HEK293 (cell line): Measurements from ENCODE around the gene PSMB11.

Experiments
- CTCF ChIA-PET: fragments of 350-600 bp; formaldehyde crosslinking; extraction: SDS; loops from one replicate; lab custom pipeline; 2021; ENCODE audit warnings: antibody characterized with exemption; lab: Yijun Ruan, JAX
- POLR2A ChIA-PET: fragments of 300-600 bp; formaldehyde crosslinking; extraction: SDS; loops from one replicate; lab custom pipeline; 2020; ENCODE audit warnings: antibody characterized with exemption, inconsistent platforms; lab: Yijun Ruan, JAX
- H3K27ac ChIP-seq: fragments of 200-500 bp; sonication (Bioruptor generic); 2 replicates; pipeline ENCODE4 v1.5.1; 2014; ENCODE audit warnings: low read depth, low read length, control low read depth, inconsistent platforms; ENCODE audit errors: extremely low read depth
- H3K36me3 ChIP-seq, 2 experiments: fragments of 200-500 bp in 1 of 2; sonication (Bioruptor generic) in 1 of 2; 1 replicate in 1 of 2; 2 replicates in 1 of 2; pipeline ENCODE4 v1.5.1; 2014 to 2017; ENCODE audit warnings: inconsistent platforms in 2 of 2, low read length in 2 of 2; ENCODE audit not compliant: control insufficient read depth in 2 of 2, insufficient read depth in 1 of 2
- H3K4me1 ChIP-seq: fragments of 200-500 bp; sonication (Bioruptor generic); 2 replicates; pipeline ENCODE4 v1.5.1; 2014; ENCODE audit warnings: mild to moderate bottlenecking, low read length, inconsistent platforms; ENCODE audit not compliant: control insufficient read depth, insufficient read depth
- H3K4me3 ChIP-seq: 2 replicates; pipeline ENCODE4 v1.5.1; 2011; ENCODE audit warnings: low read depth, mild to moderate bottlenecking, control low read depth, low read length, moderate library complexity
- H3K9me3 ChIP-seq: fragments of 200-500 bp; sonication (Bioruptor generic); 2 replicates; pipeline ENCODE4 v1.5.1; 2014; ENCODE audit warnings: low read depth, low read length, inconsistent platforms; ENCODE audit not compliant: control insufficient read depth, insufficient read depth
- BCL11A ChIP-seq: fragments of 450-650 bp; formaldehyde crosslinking; IDR thresholded peaks from 2 replicates; pipeline ENCODE4 v1.5.1; 2016; ENCODE audit warnings: low read depth, missing biosample characterization, missing genetic modification characterization
- GFI1B ChIP-seq: fragments of 450-650 bp; formaldehyde crosslinking; IDR thresholded peaks from 2 replicates; pipeline ENCODE4 v1.5.1; 2016; ENCODE audit warnings: missing biosample characterization, missing genetic modification characterization
- KLF17 ChIP-seq: fragments of 450-650 bp; formaldehyde crosslinking; IDR thresholded peaks from 2 replicates; pipeline ENCODE4 v1.5.1; 2016; ENCODE audit warnings: missing biosample characterization, missing genetic modification characterization
- PATZ1 ChIP-seq: fragments of 450-650 bp; formaldehyde crosslinking; IDR thresholded peaks from 2 replicates; pipeline ENCODE4 v1.5.1; 2016; ENCODE audit warnings: missing biosample characterization, missing genetic modification characterization
- SP7 ChIP-seq: fragments of 450-650 bp; formaldehyde crosslinking; IDR thresholded peaks from 2 replicates; pipeline ENCODE4 v1.5.1; 2016; ENCODE audit warnings: missing biosample characterization, missing genetic modification characterization
- ZBTB20 ChIP-seq: fragments of 450-650 bp; formaldehyde crosslinking; IDR thresholded peaks from 2 replicates; pipeline ENCODE4 v1.5.1; 2016; ENCODE audit warnings: missing biosample characterization, missing genetic modification characterization
- ZNF114 ChIP-seq: fragments of 450-650 bp; formaldehyde crosslinking; IDR thresholded peaks from 2 replicates; pipeline ENCODE4 v1.5.0; 2017; ENCODE audit warnings: missing biosample characterization, missing genetic modification characterization
- ZNF157 ChIP-seq: fragments of 450-650 bp; formaldehyde crosslinking; IDR thresholded peaks from 2 replicates; pipeline ENCODE4 v1.5.1; 2016; ENCODE audit warnings: missing biosample characterization, missing genetic modification characterization
- ZNF18 ChIP-seq: fragments of 450-650 bp; formaldehyde crosslinking; IDR thresholded peaks from 2 replicates; pipeline ENCODE4 v1.5.1; 2016; ENCODE audit warnings: missing biosample characterization, missing genetic modification characterization
- ZNF2 ChIP-seq: fragments of 450-650 bp; formaldehyde crosslinking; IDR thresholded peaks from 2 replicates; pipeline ENCODE4 v1.5.1; 2016; ENCODE audit warnings: missing biosample characterization, missing genetic modification characterization
- ZNF239 ChIP-seq: fragments of 450-650 bp; formaldehyde crosslinking; IDR thresholded peaks from 2 replicates; pipeline ENCODE4 v1.5.1; 2016; ENCODE audit warnings: missing biosample characterization, missing genetic modification characterization
- ZNF48 ChIP-seq: fragments of 450-650 bp; formaldehyde crosslinking; IDR thresholded peaks from 2 replicates; pipeline ENCODE4 v1.5.1; 2016; ENCODE audit warnings: missing biosample characterization, missing genetic modification characterization
- ZNF530 ChIP-seq: fragments of 450-650 bp; formaldehyde crosslinking; IDR thresholded peaks from 2 replicates; pipeline ENCODE4 v1.5.1; 2016; ENCODE audit warnings: low read depth, missing biosample characterization, missing genetic modification characterization
- ZNF558 ChIP-seq: fragments of 450-650 bp; formaldehyde crosslinking; IDR thresholded peaks from 2 replicates; pipeline ENCODE4 v1.5.1; 2016; ENCODE audit warnings: missing biosample characterization, missing genetic modification characterization
- ZNF629 ChIP-seq: fragments of 450-650 bp; formaldehyde crosslinking; IDR thresholded peaks from 2 replicates; pipeline ENCODE4 v1.5.1; 2017; ENCODE audit warnings: missing biosample characterization, missing genetic modification characterization
- ZNF692 ChIP-seq: fragments of 450-650 bp; formaldehyde crosslinking; IDR thresholded peaks from 2 replicates; pipeline ENCODE4 v1.5.1; 2016; ENCODE audit warnings: missing biosample characterization, missing genetic modification characterization
- ZNF785 ChIP-seq: fragments of 450-650 bp; formaldehyde crosslinking; IDR thresholded peaks from 2 replicates; pipeline ENCODE4 v1.5.1; 2016; ENCODE audit warnings: missing biosample characterization, missing genetic modification characterization

Gene PSMB11

GRCh38 chr14:23066855-23067744, 25.1 kb downstream of the PSMB11 start:
- peaks cover 35 to 75% of the 10 kb centered on the region in 2 experiments for H3K36me3 ChIP-seq
- no peak overlapping the region; the same call in 1 of the 2 replicates for H3K27ac ChIP-seq
- no peaks in the 10 kb centered on the region for H3K9me3 ChIP-seq
- CTCF ChIA-PET, result interaction anchor here (0.7 to 3.4 kb wide), 11 partner anchors 8 to 1007 kb away, joined by 3 to 58 read pairs (median 12); partner anchors contain the start of gene CDH24
- peaks cover 13% of the 10 kb centered on the region for H3K4me1 ChIP-seq
- POLR2A ChIA-PET, result interaction anchor here (0.8 to 2.0 kb wide), 5 partner anchors 8 to 94 kb away, joined by 3 to 20 read pairs (median 7); partner anchors contain the start of genes ACIN1 and C14orf119
- TF ChIP-seq ZNF692 (tag by site-specific recombination) (no peak), KLF17 (no peak), ZNF239 (tag by site-specific recombination) (no peak), ZNF2 (tag by site-specific recombination) (no peak), ZBTB20 (tag by site-specific recombination) (no peak), BCL11A (tag by site-specific recombination) (no peak), ZNF48 (no peak), PATZ1 (tag by site-specific recombination) (no peak), GFI1B (tag by site-specific recombination) (no peak), ZNF157 (no peak), ZNF18 (no peak), ZNF785 (no peak), ZNF530 (tag by site-specific recombination) (no peak), ZNF629 (tag by site-specific recombination) (no peak), SP7 (tag by site-specific recombination) (no peak), ZNF114 (no peak), ZNF558 (tag by site-specific recombination) (no peak)
- H3K4me3 ChIP-seq, result no peak overlapping the region
